NCI-H2107 (cell line): ENCODE data around the gene PTDSS2.
"Not testable (repeated sequence)": the region's sequence is repeated elsewhere in the genome, so short reads cannot be mapped to it uniquely, and the experiment has no call there.

Source experiments
- DNase-seq: peaks from one replicate; lab custom pipeline; 2025; lab: John Stamatoyannopoulos, UW

Gene PTDSS2

GRCh38 chr11:449889-450808 is at the start of gene PTDSS2:
TSS of gene PTDSS2 (plus strand) at chr11:450279. CDS start at chr11:450456, 177 bp downstream.
- DNase-seq, result peak; percentile 84

GRCh38 chr11:401196-401595 is 48.9 kb upstream of the PTDSS2 start:
- DNase-seq, result not testable (repeated sequence)

GRCh38 chr11:403021-403760 is 46.9 kb upstream of the PTDSS2 start:
- no peak for DNase-seq

- DNase-seq, result no peak
Observed at GRCh38 chr11:403761-404431, 46.2 kb upstream of the PTDSS2 start.

- DNase-seq, result no peak
Observed at GRCh38 chr11:404551-405264, 45.4 kb upstream of the PTDSS2 start.

- DNase-seq, result no peak
Observed at GRCh38 chr11:405323-405953, 44.6 kb upstream of the PTDSS2 start.

GRCh38 chr11:405954-406795 is 43.9 kb upstream of the PTDSS2 start:
- DNase-seq, result no peak

GRCh38 chr11:406796-407650 is 43.1 kb upstream of the PTDSS2 start:
- no peak for DNase-seq

GRCh38 chr11:407651-408123 is 42.4 kb upstream of the PTDSS2 start:
- DNase-seq, result no peak

- no peak for DNase-seq
Observed at GRCh38 chr11:408154-409007, 41.7 kb upstream of the PTDSS2 start.

GRCh38 chr11:409008-409599 is 41.0 kb upstream of the PTDSS2 start:
- no peak for DNase-seq

- no peak for DNase-seq
Observed at GRCh38 chr11:409600-410483, 40.2 kb upstream of the PTDSS2 start.

GRCh38 chr11:410711-411110 is 39.4 kb upstream of the PTDSS2 start:
- DNase-seq, result not testable (repeated sequence)

- DNase-seq, result not testable (repeated sequence)
Observed at GRCh38 chr11:411520-411919, 38.6 kb upstream of the PTDSS2 start.

- no peak for DNase-seq
Observed at GRCh38 chr11:412641-413119, 37.4 kb upstream of the PTDSS2 start.
